Fibroblast of skin of right biceps (primary cell): ENCODE results near the gene KIF12.

ENCODE experiments used
- DNase-seq: peaks from one replicate; pipeline ENCODE4 v3.0.0-alpha.2; 2013

Gene KIF12

GRCh38 chr9:114105236-114105635, 6.1 kb upstream of the KIF12 start:
- DNase-seq, result no peak

- DNase-seq, result no peak
Observed at GRCh38 chr9:114102484-114102883, 3.4 kb upstream of the KIF12 start.

DNA sequence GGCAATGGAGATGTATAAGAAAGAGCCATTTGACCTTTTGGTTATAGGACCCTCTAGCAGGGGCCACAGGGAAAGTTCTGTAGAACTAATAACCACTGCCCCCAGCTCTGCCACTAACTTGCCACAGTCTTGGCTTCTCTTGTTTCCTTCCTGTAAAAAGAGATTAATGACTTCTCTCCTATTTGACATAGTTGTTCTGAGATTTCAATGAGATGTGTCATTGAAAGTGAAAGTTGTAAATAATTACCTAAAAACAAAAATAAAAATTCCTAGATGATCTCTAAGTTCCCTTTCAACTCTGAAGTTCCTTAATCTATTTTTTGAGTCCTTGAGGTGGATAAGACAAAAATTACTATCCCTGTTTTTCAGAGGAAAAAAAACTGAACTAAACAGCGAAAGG, 1.4 kb upstream of the KIF12 start:
- DNase-seq, result no peak

DNA sequence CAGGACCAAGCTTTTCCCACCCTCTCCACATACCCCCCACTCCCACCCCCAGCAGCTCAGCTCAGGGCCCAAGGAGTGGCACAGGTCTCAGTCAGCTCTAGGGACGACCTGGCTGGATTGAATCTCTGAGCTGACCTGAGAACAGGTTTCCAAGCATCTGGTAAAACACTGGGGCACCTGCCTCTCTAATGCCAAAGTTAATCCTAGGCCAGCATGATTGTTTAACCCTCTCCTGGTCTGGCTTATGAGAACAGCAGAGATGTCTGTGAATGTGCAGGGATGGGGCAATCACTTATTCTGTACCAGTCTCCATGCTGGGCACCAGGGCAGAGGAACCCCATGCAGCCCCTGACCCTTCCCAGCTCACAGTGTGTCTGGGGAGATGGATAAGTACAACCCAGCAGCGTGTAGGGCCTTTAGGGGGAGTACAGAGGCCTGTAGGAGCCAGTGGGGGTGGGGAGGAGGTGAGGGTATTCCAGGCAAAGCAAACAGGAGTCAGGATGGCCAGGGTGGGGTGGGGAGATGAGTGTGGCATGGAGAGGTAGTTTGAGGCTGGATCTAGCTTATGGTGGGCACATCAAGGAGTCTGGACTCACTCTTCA, 678 bp upstream of the KIF12 start:
- DNase-seq, result no peak

DNA sequence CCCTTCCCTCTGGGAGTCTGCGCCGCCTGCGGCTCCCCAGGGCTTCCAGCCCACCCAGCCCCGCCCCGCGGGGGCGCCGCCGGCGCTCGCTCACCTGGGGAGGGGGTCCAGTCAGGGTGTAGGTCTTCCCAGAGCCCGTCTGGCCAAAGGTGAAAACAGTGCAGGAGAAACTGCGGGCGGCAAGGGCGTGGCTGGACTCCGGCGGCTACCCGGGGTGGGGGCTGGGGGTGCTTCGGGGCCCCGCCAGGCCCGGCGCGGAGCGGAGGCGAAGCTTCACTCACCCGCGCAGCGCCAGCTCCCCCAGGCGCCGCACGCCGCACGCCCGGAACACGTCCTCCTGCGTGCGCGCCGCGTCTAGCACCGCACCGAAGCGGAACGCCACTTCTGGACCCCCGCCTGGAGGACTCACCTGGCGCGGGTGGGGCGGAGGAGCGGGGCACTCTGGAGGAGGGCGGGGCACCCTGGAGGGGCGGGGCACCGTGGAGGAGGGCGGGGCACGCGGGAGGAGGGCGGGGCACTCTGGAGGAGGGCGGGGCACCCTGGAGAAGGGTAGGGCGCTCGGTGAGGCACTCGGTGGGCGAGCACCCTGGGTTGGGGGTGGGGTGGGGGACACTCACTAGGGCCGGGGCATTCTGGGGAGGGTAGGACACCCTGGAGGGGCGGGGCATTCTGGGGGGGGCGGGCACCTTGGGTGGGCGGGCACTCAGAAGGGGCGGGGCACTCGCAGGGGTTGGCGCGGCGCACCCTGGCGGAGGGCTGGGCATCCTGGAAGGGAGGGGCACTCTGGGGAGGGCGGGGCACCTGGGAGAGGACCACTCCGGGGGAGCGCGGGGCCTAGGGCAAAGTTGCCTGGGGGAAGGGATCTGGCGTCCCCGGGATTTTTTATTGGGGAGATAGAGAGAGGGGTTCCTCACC, 814 bp downstream of the KIF12 start:
- DNase-seq, result peak; percentile 33

- peak; percentile 50 for DNase-seq
Observed at GRCh38 chr9:114097613-114098020, 1.5 kb downstream of the KIF12 start.

GRCh38 chr9:114096866-114097612, 2.1 kb downstream of the KIF12 start:
- no peak for DNase-seq

GRCh38 chr9:114096041-114096511, 3.0 kb downstream of the KIF12 start:
- no peak for DNase-seq

- DNase-seq, result no peak
Observed at GRCh38 chr9:114094971-114095370, 4.1 kb downstream of the KIF12 start.

DNA sequence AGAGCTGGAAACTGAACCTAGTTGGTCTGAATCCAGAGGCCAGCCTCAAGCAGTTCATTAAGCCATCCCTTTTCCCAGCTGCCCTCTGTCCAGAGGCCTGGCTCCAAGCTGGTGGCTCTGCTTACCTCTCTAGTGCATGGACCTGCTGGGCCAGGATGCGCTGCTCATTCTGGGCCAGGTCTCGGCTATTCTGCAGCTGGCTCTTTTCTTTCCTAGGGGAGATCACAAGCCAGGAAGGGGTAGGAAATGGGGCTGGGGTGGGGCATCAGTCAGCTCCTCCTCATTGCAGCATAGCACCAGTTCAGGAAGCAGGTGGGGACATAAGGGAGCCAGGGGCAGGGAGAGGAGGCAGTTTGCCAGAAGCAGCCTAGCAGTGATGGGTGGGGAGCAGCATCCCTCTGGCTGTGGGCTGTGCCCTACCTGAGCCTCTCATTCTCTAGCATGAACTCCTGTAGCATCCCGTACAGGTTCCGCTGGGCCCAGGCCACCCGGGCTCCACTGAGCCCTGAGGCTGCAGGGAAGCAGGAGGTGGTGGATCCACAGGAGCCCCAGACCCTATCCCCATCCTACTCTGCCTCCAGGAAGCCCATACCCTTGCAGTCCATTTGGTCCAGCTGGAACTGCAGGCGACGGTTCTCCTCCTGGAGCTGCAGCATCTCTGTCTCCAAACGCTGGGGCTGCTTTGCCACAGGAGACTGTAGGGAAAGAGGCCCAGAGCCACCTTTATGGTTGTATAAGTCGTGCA, 5.2 kb downstream of the KIF12 start:
- DNase-seq, result no peak

- DNase-seq, result no peak
Observed at GRCh38 chr9:114093031-114093471, 6.0 kb downstream of the KIF12 start.

DNA sequence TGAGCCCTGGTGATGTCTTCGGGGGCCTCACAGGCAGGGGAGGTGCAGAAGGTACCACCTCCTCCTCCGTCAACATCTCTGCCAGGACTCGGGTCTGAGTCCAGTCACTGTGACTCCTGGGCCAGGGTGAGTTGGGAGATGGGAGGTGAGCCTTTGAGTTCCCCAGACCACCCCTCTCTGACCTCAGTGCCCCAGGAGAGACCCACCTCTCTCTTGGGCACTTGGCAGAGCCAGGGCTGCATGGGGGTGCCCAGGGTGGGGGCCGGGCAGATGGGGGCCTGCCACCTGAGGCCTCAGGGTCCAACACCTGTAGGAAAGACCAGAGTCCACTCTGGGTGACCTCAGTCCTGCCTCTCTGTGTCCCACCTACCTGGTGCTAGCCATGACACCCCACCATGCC, 6.8 kb downstream of the KIF12 start:
- no peak for DNase-seq

DNA sequence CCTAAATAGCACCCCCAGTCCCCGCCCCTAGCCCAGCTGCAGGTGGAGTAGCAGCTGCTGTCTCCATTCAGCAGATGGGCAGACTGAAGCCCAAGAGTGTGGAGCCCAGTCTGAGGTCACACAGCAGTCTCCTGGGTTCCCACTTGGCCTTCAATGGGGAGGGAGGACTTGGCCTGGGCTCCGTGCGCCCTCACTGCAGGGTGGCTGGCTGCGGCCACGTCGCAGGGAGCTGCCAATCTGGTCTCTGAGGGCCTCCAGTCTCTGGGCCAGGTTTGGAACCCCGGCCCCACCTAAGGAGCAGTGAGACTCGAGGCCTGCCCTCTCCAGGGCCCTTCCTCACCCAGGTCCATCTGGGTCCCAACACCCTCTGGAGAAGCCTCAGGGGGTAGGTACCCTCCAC, 7.4 kb downstream of the KIF12 start:
- no peak for DNase-seq

DNA sequence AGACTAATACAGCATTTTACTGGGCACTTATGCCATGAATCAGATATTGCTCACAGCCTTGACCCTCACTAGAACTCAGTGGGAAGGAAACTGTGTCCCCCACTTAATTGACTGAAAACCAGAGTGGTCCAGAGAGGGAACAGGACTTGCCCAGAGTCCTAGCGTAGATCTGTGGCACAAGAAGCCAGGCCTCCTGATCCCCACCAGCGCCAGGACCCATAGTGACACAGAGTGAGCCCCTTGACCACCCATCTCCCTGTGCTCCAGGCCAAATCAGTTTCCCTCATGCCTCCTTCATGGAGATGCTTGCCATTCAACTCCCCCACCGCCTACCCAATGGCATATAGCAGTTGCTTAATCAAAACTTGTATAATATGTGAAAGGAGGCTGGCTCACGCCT, 8.3 kb downstream of the KIF12 start:
- DNase-seq, result no peak

DNA sequence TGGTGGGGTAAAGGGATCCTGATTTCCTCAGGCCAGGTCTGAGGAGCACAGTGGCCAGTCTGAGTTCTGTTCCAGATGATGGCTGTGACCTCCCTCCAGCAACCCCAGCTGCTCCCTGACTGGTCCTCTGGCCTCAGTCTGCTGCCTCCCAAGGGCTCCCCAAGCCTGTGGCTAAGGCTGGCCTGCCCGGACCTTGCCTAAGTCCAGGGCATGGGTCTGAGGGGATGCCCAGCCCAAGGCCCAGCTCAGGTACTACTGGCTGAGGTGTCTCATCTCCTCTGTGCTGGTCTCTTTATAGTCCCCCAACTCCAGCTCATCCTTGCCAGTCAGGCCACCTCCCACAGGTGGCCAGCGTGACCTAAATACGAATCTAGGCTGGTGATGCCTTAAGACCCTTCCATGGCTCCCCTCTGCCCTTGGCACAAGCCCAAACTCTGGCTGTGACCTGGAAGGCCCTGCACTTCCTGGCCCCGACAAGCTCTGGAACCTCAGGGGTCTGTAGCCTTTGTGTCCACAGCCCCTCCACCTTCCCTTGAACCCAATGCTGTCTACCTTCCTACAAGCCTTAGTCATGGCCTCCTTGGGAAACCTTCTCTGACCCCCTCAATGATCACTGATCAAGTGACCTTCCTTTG, 9.8 kb downstream of the KIF12 start:
- DNase-seq, result no peak

GRCh38 chr9:114088571-114089170, 10.4 kb downstream of the KIF12 start:
- no peak for DNase-seq

- DNase-seq, result no peak
Observed at GRCh38 chr9:114087721-114088120, 11.4 kb downstream of the KIF12 start.

GRCh38 chr9:114086607-114087006, 12.5 kb downstream of the KIF12 start:
- DNase-seq, result no peak

DNA sequence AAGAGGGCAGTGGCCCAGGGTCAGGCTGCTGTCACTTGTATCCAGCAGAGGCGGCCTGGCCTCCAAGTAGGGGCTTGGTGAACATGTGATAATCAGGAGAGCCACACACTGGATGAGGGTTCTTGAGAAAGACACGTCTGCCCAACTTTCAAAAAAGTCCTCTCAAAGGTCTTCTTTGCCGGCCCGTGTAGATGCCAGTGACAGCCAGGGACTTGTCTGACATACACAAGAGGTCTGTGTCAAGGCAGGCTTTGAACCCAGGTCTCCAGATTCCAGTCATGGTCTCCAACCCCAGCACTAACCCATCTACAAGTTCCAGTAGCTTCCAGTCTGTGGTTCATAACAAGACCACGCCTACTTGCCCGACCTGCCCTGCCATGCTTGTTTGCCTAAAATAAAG, 13.1 kb downstream of the KIF12 start:
- DNase-seq, result no peak

- DNase-seq, result no peak
Observed at GRCh38 chr9:114085387-114085789, 13.7 kb downstream of the KIF12 start.

GRCh38 chr9:114084282-114085073, 14.6 kb downstream of the KIF12 start:
- DNase-seq, result no peak
